ENCODE data around the gene TGIF2.
A peak's percentile ranks its signal among the peaks of the same experiment; 100 is the strongest.
"Not testable (repeated sequence)": the region's sequence is repeated elsewhere in the genome, so short reads cannot be mapped to it uniquely, and the experiment has no call there.

The TGIF2 gene

GRCh38 chr20:36547186-36548005, 26.0 kb upstream of the TGIF2 start:
- DNase-seq, result no peak

DNA sequence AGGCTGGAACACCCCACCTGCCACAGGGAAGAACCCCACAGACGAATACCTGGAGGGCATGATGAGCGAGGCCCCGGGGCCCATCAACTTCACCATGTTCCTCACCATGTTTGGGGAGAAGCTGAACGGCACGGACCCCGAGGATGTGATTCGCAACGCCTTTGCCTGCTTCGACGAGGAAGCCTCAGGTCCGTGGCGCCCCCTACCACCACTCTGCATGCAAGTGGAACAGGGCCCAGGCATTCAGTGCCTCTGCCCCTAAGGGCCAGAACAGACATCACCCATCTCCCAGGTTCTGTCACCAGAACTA, 25.4 kb upstream of the TGIF2 start:
- DNase-seq, result no peak

- no peak for DNase-seq
Measured at GRCh38 chr20:36548704-36549627, 24.4 kb upstream of the TGIF2 start.

DNA sequence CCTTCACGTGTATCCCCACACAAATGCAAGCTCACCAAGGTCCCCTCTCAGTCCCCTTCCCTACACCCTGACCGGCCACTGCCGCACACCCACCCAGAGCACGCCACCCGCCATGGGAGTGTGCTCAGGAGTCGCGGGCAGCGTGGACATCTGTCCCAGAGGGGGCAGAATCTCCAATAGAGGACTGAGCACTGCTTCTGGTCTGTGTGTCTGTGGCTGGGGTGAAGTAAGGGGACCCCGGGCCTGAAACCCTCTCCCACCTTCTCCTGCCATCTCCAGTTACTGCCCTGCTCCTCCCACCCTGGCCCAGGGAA, 23.8 kb upstream of the TGIF2 start:
- DNase-seq, result no peak

DNA sequence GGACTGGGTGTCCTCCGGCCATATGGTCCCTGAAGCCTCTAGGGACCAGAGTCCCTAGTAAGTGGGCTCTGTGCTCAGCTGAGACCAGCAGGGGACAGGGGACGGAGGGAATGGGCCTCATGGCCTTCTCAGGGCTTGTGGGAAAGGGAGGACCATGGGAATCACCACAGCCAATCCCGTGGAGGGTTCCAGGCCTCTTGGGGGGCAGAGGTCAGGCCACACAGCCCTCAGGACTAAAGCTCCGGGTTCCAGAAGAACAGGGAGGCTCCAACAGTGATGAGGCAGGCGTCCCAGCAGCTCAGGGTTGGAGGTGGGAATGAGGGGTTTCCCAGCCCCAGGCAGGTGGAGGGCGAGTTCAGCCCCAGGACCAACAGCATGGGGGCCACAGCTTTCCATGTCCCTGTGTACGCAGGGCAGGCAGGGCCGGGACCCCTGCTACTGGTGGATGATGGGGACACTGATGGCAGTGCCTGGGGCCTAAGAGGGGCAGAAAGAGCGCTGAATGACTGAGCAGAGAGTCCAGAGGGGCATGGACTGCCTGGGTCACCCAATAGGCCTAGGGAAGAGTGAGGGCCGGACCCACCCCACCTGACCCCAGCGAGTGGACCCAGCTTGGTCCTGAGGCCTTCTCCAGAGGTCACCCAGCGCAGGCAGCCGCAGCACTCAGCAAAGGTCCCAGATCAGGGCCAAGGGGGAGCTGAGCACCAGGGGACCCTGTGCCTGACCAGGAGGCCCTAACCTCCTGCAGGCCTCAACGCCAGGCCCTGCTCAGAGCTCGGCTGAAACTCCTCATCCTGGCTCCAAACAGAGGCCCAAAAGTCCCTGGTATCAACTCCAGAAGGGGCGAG, 23.2 kb upstream of the TGIF2 start:
- no peak for DNase-seq

DNA sequence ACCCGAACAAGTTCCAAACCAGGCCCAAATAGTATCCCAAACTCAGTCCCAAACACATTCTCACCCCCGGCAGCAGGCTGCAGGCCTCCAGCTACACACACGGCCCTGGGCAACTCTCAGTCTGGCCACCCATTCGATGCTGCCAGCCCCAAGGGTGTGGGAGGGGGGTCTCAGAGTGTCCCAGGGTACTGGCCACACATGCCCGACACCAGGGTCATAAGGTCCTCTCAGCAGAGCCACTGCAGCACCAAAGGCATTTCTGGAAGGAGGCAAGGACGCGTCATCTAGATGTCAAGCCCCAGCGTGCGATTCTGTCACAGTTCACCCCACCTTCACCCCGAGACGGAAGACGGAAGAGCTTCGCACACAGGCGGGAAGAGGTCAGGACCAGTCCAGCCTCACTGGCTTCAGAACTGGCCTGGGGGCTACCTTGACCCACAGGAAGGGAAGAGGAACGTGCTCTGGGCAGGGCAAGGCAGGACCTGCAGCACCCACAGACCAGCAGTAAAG, 22.6 kb upstream of the TGIF2 start:
- no peak for DNase-seq

DNA sequence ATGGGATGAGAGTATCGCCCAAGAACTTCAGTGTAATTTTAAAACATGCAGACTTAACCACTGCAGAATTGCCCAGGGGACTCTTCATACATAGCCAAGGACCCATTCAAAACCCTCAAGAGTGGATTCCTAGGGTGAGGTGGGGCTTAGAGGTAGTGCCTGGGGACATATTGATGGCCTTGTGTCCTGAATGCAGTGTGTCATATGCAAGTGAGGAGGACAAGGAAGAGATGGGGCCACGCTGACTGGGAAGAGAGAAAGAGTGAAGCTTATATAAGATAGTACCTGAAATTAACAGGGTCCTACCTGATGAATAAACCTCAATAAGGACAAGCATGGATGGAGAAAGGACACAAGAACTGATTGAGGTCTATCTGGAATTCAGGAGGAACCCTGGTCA, 18.1 kb upstream of the TGIF2 start:
- DNase-seq, result no peak

GRCh38 chr20:36562724-36563123, 10.7 kb upstream of the TGIF2 start:
- no peak for DNase-seq

DNA sequence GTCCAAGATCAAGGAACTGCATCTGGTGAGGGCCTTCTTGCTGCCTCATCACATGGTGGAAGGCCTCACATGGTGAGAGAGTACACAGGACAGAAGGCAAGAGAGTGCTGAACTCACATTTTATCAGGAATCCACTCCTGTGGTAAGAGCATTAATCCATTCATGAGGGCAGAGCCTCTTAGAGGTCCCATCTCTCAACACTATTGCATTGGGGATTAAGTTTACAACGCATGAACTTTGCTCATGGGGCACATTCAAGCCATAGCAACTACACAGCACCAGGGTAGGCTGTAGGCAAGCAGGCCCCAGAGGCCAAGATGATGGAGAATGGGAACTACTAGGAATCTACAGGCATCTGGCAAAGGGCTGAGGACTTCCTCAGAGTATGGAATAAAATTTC, 10.0 kb upstream of the TGIF2 start:
- DNase-seq, result no peak

DNA sequence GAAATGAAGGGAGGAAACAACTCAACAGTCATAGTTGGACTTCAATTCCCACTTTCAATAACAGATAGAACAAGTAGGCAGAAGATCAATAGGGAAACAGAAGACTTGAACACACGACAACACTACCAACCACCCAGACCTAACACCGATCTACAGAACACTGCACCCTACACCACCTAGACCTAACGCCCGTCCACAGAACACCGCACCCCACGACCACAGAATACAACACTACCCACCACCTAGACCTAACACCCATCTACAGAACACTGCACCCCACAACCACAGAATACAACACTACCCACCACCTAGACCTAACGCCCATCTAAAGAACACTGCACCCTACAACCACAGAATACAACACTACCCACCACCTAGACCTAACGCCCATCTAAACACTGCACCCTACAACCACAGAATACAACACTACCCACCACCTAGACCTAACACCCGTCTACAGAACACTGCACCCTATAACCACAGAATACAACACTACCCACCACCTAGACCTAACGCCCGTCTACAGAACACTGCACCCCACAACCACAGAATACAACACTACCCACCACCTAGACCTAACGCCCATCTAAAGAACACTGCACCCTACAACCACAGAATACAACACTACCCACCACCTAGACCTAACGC, 9.2 kb upstream of the TGIF2 start:
- not testable (repeated sequence) for DNase-seq

- DNase-seq, result not testable (repeated sequence)
Measured at GRCh38 chr20:36564726-36565121, 8.7 kb upstream of the TGIF2 start.

- DNase-seq, result no peak
Measured at GRCh38 chr20:36565520-36565919, 7.9 kb upstream of the TGIF2 start.

DNA sequence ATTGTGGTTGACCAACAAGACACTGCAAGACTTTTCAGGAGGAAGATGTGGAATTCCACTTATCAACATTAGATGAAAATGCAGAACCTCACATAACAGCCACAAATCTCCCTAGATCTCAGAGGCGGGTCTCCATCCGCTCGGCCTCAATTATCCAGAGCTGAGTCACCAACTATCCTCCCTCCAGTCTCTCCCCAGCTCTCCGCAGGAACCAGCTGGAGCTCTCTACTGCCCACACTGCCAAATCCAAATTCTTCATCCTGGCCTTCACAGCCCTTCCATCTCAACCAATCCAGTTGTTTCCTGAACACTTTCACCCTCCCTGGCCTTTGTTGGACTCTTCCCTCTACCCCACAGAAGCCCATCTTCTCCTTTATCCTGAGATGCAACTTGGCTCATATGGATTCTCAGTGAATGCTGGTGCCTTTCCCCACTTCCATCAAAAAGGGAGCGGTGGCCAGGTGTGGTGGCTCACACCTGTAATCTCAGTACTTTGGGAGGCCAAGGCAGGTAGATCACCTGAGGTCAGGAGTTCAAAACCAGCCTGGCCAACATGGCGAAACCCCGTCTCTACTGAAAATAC, 3.5 kb upstream of the TGIF2 start:
- no peak for DNase-seq

DNA sequence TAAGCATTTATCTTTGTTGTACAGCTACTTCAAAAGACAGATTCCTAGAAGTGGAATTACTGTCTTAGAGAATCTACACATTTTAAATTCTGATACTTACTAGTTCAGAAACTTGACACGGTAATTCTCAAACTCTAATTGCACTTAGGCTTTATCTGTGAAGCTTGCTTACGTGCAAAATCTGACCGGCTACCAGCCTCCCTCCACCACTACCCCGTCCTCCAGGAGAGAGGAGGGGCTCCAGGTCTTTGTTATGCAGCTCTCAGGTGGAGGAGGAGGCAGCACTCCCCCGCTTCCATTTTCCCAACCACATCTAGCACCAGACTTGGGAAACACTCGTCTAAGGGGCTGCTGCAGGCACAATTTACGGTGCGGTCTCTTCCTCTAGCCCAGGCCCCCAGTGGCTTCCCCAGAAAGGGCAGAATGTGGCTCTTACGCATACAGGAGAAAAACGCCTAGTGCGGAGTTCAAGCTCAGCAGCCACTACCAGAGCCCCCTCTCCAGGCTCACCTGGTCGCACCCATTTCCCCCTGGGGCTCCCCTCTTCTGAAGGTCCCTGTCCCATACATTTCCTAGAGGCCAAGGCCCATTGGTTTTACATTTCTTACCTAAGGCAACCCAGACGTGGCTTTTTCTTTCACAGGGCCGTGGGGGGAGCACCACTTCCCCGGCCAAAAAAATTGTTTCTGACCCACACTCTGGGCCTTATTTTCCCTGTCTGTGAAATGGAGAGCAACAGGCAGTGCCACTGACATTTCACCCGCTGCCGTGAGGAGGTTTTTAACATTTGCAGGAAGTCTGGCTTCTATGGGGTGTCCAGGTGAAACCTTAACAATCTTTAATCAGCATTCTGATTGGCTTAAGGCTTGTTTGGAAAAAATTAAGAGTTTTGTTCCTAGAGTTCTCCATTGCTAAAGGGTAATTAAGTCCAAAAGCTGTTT, 1.6 kb upstream of the TGIF2 start:
- peak; percentile 10 for DNase-seq

DNA sequence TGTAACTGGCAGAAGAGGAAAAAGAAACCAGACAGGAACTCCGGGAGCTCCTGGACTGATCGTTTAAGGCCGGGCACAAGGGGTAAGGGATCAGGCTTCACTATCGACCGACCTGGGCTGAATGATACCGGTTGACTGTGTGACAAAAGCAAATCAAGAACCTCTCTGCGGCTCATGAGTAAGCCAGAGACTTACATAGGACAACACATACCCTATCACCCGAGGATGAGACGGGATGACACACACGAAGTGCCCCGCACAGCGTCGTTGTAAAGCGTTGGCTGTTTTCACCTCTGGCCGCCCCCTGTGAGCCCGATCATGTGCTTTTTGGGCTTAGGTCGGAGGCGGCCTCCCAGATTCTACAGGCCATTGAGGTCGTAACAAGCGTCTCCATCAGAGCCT, 695 bp upstream of the TGIF2 start:
- peak; percentile 77 for DNase-seq

GRCh38 chr20:36573798-36574365, 485 bp downstream of the TGIF2 start:
- DNase-seq, result peak; percentile 32

DNA sequence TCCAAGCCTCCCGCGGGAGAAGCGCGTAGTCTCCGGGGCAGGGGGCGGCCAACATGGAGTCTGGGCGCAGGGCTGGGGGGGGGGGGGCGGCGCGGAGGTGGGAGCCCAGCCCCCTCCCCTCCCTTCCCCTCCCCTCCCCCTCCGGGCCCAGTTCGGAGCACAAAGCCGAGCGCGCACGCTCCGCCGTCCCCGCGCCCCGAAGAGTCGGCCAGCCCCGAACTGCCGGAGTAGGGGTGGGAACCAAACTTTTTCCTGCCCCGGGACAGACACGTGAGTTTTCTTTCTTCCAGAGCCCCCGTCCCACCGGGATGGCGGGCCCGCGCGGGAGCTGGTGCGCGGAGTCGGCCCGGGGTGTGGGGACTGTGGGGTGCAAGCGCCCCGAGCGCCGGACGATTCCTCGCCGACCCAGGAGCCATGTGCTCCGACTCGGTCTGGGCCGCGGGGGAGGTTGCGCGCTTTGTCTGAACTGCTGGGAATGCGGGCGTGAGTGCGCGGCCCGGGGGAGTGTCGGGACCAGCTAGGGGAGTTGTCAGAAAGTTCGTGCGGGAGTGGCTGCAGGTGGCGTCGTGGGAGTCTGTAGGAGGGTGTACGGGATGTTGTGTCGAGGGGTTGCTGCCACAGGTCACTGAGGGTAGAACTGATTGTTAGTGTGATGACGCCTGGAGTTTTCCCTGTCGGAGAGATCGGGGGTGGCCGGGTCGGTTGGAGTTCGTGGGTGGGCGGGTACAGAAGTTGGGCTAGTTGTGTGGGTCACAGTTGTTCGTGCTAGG, 1.2 kb downstream of the TGIF2 start:
- DNase-seq, result peak; percentile 65

DNA sequence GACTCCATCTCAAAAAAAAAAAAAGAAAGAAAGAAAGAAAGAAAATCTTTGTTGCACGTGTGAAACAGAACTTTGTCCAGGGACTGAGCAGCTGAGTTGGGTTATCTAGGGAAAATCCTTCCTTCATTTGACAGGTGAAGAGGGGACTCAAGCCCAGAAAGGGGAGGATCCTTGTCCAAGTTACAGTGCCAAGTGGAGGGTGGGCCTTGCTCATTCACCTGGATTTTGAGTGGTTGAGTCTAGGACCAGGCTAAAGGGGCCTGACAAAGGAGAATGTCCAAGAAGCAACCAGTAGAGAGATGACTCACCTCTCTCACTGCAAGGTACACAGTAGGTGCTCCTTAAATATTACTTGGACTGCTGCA, 2.7 kb downstream of the TGIF2 start:
- no peak for DNase-seq

- DNase-seq, result no peak
Measured at GRCh38 chr20:36578356-36579041, 5.1 kb downstream of the TGIF2 start.

All from CD4-positive, alpha-beta T cell treated with Interleukin-6 for 4 hours (primary cell).